ENCODE results near the gene FHAD1.

The FHAD1 gene

DNA sequence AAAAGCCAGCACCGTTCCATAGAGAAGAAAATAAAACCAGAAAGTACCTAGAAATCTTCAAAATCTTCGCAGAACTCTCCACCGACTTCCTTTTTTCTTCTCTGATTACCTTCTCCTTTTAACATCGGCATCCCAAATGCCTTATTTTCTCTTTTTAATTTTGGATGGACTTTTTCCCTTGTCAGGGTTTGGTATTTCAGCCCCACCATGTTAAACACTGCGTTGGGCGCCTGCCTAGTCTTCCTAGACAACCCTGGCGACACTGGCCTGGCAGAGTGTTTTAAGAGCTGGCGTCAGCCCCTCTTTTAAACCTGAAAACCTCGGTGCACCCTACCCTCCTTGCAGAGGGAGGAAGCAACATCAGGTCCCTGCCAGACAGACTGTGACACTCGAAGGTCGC, 96.7 kb downstream of the FHAD1 start:
- Histone ChIP-seq H3K27ac (no peak overlapping the region), H3K36me3 (no peaks in the 10 kb centered on the region), H3K27me3 (peaks cover 0 to 6% (median 0%) of the 10 kb centered on the region in 11 experiments; a peak in 4 of 22 replicates), H3K4me3 (no peak overlapping the region), H3K4me1 (peaks cover 48 to 88% (median 54%) of the 10 kb centered on the region in 10 experiments), H3K9ac (no peak overlapping the region), H4K20me1 (peaks cover 0 to 8% (median 0%) of the 10 kb centered on the region in 11 experiments; a peak in 1 of 22 replicates), H3K9me3 (replicated peaks in 1 of 11) (peaks cover 0 to 5% (median 0%) of the 10 kb centered on the region in 11 experiments; a peak in 1 of 22 replicates), H3K4me2 (peak overlapping the region in 4 of 11 experiments; percentile 12 to 95 (median 58); a peak in 7 of 22 replicates)
- no peak for TF ChIP-seq Cebpa-rat (IDR thresholded peaks at IDR 0.05)

DNA sequence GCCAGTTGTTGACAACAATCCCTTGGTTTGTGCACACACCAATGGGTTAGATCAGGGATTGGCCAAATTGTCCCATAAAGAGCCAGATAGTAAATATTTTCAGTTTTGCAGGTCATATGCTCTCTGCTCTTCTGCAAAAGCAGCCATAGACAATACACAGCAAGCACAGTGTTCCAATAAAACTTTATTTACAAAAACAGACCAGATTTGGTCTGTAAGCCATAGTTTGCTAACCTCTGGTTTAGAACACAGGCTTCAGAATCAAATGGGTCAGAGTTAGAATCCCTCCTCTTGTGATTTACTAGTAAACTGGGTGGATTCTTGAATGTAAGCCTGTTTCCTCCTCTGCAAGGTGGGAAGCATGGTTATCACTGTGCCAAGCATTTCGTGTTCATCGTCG, 97.4 kb downstream of the FHAD1 start:
- peaks cover 0 to 5% (median 0%) of the 10 kb centered on the region in 11 experiments; a peak in 1 of 22 replicates for H3K9me3 ChIP-seq (replicated peaks in 1 of 11)
- peaks cover 0 to 6% (median 0%) of the 10 kb centered on the region in 11 experiments; a peak in 4 of 22 replicates for H3K27me3 ChIP-seq
- H3K4me3 ChIP-seq, result 0 out of 20 replicates have a peak overlapping the region, but pooled peaks of 1 of the 10 experiments have one; percentile 34
- H3K4me2 ChIP-seq, result peak overlapping the region; percentile 86 to 99 (median 96)
- H3K4me1 ChIP-seq, result peaks cover 48 to 89% (median 54%) of the 10 kb centered on the region in 10 experiments
- no peak for TF ChIP-seq Cebpa-rat (IDR thresholded peaks at IDR 0.05)
- H3K36me3 ChIP-seq, result no peaks in the 10 kb centered on the region
- peaks cover 0 to 8% (median 0%) of the 10 kb centered on the region in 11 experiments; a peak in 1 of 22 replicates for H4K20me1 ChIP-seq
- H3K9ac ChIP-seq, result 0 out of 22 replicates have a peak overlapping the region, but pooled peaks of 1 of the 11 experiments have one; percentile 54
- peak overlapping the region in 1 of 11 experiments; percentile 75; a peak in 2 of 22 replicates for H3K27ac ChIP-seq

DNA sequence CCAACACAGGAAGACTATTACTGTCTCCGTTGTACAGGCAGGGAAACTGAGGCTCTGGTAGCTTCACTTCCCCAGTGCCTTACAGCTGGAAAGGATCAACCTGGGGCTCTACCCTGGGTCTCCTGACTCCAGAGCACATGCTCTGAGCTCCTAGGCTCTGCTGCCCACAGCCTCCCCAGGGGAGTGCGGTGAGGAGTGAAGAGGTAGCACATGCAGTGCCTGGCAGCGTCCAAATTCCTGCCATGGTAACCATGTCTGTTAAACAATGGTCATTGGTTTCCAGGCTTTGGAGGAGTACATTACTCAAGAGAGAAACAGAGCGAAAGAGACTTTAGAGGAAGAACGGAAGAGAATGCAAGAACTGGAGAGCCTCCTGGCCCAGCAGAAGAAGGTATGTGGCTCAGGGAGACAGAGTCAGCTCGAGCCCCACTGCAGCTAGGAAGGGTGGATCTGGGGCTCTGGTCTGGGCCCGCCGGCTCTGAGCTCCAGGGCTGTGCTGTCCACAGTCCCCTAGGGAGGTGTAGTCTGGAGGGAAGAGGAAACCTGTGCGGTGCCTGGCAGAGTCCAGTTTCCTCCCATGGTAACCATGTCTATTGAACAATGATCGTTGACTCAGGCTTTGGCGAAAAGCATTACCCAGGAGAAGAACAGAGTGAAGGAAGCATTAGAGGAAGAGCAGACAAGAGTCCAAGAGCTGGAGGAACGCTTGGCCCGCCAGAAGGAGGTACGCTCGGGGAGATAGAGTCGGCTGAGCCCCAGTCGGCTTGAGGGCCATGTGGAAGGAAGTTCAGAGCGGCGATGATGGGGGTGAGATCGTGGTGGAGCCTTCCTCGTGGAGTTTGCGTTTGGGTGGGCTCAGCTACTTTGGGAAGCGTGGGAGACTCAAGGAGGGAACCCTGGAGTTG, 98.0 kb downstream of the FHAD1 start:
- Histone ChIP-seq H3K4me2 (peak overlapping the region; percentile 86 to 99 (median 96)), H3K9me3 (replicated peaks in 1 of 11) (peaks cover 0 to 5% (median 0%) of the 10 kb centered on the region in 11 experiments; a peak in 1 of 22 replicates), H3K27ac (peak overlapping the region; percentile 43 to 75 (median 59); a peak in 21 of 22 replicates), H3K36me3 (no peaks in the 10 kb centered on the region), H3K4me3 (peak overlapping the region in 8 of 10 experiments; percentile 8 to 50 (median 38); a peak in 15 of 20 replicates), H4K20me1 (peaks cover 0 to 8% (median 0%) of the 10 kb centered on the region in 11 experiments; a peak in 1 of 22 replicates), H3K4me1 (peaks cover 48 to 83% (median 54%) of the 10 kb centered on the region in 10 experiments), H3K9ac (peak overlapping the region; percentile 9 to 60 (median 31); a peak in 13 of 22 replicates), H3K27me3 (peaks cover 0 to 6% (median 0%) of the 10 kb centered on the region in 11 experiments; a peak in 4 of 22 replicates)
- peak in 1 of 11 experiments; percentile 8; a peak in 1 of 22 replicates for TF ChIP-seq Cebpa-rat (IDR thresholded peaks at IDR 0.05)

DNA sequence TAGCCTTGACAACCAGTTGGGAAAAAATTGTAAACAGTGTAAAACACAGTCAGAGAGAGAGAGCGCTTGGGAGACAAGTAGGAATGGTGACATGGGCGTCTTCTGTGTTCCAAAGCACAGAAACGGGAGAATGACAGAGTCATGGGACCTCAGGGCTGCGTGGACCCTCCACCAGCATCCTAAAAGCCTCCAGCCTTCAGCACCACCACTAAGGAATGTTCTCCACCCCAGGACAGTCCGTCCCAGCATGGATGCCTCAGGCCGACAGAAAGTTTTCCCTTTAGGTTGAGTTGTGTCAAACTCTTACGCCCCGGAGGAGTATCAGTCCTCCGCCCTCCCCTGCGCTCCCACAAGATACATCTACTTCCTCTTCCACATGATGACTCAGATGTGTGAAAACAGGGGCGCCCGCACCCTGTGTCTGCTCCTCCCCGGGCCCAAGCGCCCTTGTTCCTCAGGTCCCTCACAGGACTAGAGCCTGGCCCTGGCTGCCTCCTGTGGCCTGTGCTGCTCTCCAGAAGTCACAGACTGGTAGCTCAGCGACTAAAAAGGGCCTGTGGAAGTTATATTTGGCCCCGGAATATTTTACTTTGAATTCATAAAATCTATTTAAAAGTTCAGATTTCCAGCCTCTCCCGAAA, 98.8 kb downstream of the FHAD1 start:
- peak overlapping the region; percentile 43 to 75 (median 59); a peak in 20 of 22 replicates for H3K27ac ChIP-seq
- H3K27me3 ChIP-seq, result peaks cover 0 to 6% (median 0%) of the 10 kb centered on the region in 11 experiments; a peak in 4 of 22 replicates
- H3K36me3 ChIP-seq, result no peaks in the 10 kb centered on the region
- peak overlapping the region; percentile 86 to 99 (median 96) for H3K4me2 ChIP-seq
- peaks cover 0 to 8% (median 0%) of the 10 kb centered on the region in 11 experiments; a peak in 1 of 22 replicates for H4K20me1 ChIP-seq
- no peaks in the 10 kb centered on the region for H3K9me3 ChIP-seq (replicated peaks in 1 of 11)
- peak overlapping the region in 10 of 11 experiments; percentile 13 to 60 (median 34); a peak in 12 of 22 replicates for H3K9ac ChIP-seq
- H3K4me1 ChIP-seq, result peaks cover 48 to 77% (median 54%) of the 10 kb centered on the region in 10 experiments
- H3K4me3 ChIP-seq, result peak overlapping the region in 8 of 10 experiments; percentile 8 to 50 (median 38); a peak in 14 of 20 replicates
- no peak for TF ChIP-seq Cebpa-rat (IDR thresholded peaks at IDR 0.05)

DNA sequence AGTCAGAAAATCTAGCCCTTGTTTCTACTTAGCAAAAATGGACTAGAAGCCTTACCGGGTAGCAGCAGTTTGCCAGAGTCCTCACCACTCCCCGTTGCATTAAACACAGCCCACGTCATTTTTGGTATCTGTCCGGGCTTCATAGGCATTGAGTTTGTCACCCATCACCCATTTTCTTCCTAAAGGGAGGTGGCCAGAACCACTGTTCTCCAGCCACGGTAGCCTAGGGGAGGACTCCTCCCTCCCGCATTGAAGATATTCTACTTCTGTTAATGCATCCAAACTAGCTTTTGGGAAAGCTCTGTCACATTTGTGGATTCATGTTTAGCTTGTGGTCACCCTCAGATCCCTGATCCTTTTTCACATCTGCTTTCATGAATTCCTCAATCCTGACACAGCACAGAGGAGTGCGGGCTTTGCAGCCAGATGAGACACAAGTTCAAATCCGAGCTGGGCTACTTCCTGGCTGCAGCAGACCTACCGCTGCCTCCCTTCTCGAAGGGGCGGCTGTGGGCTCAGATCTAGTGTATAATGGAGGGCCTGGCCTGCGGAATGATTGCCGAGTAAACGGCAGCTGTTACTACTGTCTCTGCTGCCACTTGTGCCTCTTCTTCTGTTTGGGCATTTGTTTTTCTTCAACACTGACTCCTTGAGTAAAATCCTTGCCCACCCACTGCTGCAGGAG, 99.5 kb downstream of the FHAD1 start:
- H3K4me3 ChIP-seq, result no peak overlapping the region
- no peak for TF ChIP-seq Cebpa-rat (IDR thresholded peaks at IDR 0.05)
- H3K9ac ChIP-seq, result peak overlapping the region in 6 of 11 experiments; percentile 11 to 54 (median 28); a peak in 7 of 22 replicates
- peaks cover 48 to 71% (median 54%) of the 10 kb centered on the region in 10 experiments for H3K4me1 ChIP-seq
- peak overlapping the region in 6 of 11 experiments; percentile 6 to 75 (median 61); a peak in 11 of 22 replicates for H3K27ac ChIP-seq
- no peaks in the 10 kb centered on the region for H3K36me3 ChIP-seq
- H4K20me1 ChIP-seq, result peaks cover 0 to 8% (median 0%) of the 10 kb centered on the region in 11 experiments; a peak in 1 of 22 replicates
- H3K27me3 ChIP-seq, result peaks cover 0 to 6% (median 0%) of the 10 kb centered on the region in 11 experiments; a peak in 4 of 22 replicates
- H3K4me2 ChIP-seq, result peak overlapping the region; percentile 86 to 99 (median 96)
- H3K9me3 ChIP-seq (replicated peaks in 1 of 11), result no peaks in the 10 kb centered on the region

DNA sequence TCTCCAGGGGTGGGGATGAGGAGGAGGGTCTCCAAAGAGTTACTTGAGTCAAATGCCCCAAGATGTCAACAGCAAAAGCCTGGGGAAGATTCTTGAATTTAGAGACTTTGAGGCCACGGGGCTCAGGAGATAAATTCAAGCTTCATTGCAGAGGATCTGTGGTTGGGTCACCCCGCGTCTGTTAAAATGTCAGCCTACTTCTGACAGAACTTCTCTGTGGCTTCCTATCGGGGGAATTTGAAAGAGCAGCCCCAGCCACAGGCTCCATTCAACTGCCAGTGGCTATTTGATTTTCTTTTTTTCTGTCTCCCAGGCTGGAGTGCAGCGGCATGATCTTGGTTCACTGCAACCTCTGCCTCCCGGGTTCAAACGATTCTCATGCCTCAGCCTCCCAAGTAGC, 100.2 kb downstream of the FHAD1 start:
- TF ChIP-seq Cebpa-rat (IDR thresholded peaks at IDR 0.05), result no peak
- no peak overlapping the region for H3K27ac ChIP-seq
- peak overlapping the region in 3 of 11 experiments; percentile 6 to 24 (median 11); a peak in 1 of 22 replicates for H3K9ac ChIP-seq
- peaks cover 0 to 8% (median 0%) of the 10 kb centered on the region in 11 experiments; a peak in 1 of 22 replicates for H4K20me1 ChIP-seq
- peak overlapping the region; percentile 86 to 99 (median 96) for H3K4me2 ChIP-seq
- peaks cover 0 to 6% (median 0%) of the 10 kb centered on the region in 11 experiments; a peak in 4 of 22 replicates for H3K27me3 ChIP-seq
- H3K9me3 ChIP-seq (replicated peaks in 1 of 11), result no peaks in the 10 kb centered on the region
- peaks cover 48 to 68% (median 53%) of the 10 kb centered on the region in 10 experiments for H3K4me1 ChIP-seq
- no peak overlapping the region for H3K4me3 ChIP-seq
- H3K36me3 ChIP-seq, result no peaks in the 10 kb centered on the region

DNA sequence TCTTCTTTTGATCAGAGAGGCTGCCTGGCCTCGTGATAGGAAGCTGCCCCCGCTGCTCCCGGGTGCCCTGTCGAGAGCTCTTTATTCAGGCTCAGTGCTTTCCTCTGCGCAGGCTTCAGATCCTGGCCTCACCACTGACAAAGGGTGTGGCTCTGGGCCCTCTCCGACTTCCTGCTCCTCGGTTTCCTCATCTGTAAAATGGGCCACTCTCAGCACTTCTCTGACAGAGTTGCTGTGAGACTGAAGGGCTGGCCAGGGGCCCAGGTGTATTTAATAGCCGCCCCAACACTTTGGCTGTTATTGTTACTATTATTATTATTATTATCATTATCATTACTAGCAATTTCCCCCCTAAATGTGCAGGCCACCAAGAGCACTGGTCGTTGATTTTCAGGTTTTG, 101.6 kb downstream of the FHAD1 start:
- Histone ChIP-seq H3K9ac (no peak overlapping the region), H3K4me1 (peaks cover 52 to 64% (median 59%) of the 10 kb centered on the region in 10 experiments)

More for the DNA sequence above, 101.6 kb downstream of the FHAD1 start:
- Histone ChIP-seq H4K20me1 (peaks cover 0 to 8% (median 0%) of the 10 kb centered on the region in 11 experiments; a peak in 1 of 22 replicates), H3K4me3 (no peak overlapping the region), H3K9me3 (replicated peaks in 1 of 11) (no peaks in the 10 kb centered on the region), H3K27me3 (peaks cover 0 to 6% (median 0%) of the 10 kb centered on the region in 11 experiments; a peak in 4 of 22 replicates), H3K36me3 (no peaks in the 10 kb centered on the region), H3K27ac (no peak overlapping the region), H3K4me2 (peak overlapping the region in 9 of 11 experiments; percentile 4 to 97 (median 95); a peak in 11 of 22 replicates)
- no peak for TF ChIP-seq Cebpa-rat (IDR thresholded peaks at IDR 0.05)
